ENCODE results near the gene STPG1. TPM values are rescaled to one million over a fixed set of nuclear protein-coding genes. Genes with fewer than 3 reads are reported as not detected.

The STPG1 gene
- polyA plus RNA-seq, 1 donor from 2014 or later: 0.89 TPM

GRCh38 chr1:24421502-24421901 lies 7.9 kb upstream of the STPG1 start:
- no peaks in the 10 kb centered on the region for H3F3A ChIP-seq (ENCODE audit: insufficient read depth, low read length, poor library complexity, severe bottlenecking)
- no peaks in the 10 kb centered on the region for H3K36me3 ChIP-seq (ENCODE audit: insufficient read depth, low read length)
- H2AFZ ChIP-seq (ENCODE audit: low read depth, low read length): no peak overlapping the region
- no peaks in the 10 kb centered on the region for H3K9me3 ChIP-seq (ENCODE audit: low read length)
- no peak overlapping the region for H3K27ac ChIP-seq (ENCODE audit: low read length)
- no peak overlapping the region for H3K9ac ChIP-seq (ENCODE audit: low read length)
- H3K9me2 ChIP-seq (ENCODE audit: insufficient read depth, low read length): no peaks in the 10 kb centered on the region
- H4K20me1 ChIP-seq (ENCODE audit: insufficient read depth): no peaks in the 10 kb centered on the region
- no peaks in the 10 kb centered on the region for H3K27me3 ChIP-seq (ENCODE audit: insufficient read depth, low read depth, low read length)
- TF ChIP-seq SMC3 (conservative IDR thresholded peaks at IDR 0.05; ENCODE audit: poor library complexity) (no peak), MXI1 (conservative IDR thresholded peaks at IDR 0.05; ENCODE audit: poor library complexity, severe bottlenecking) (no peak), EP300 (conservative IDR thresholded peaks at IDR 0.05; ENCODE audit: poor library complexity, severe bottlenecking) (no peak), TAF1 (IDR thresholded peaks at IDR 0.05; ENCODE audit: low read depth) (no peak), CTCF (IDR thresholded peaks at IDR 0.05; ENCODE audit: poor library complexity, severe bottlenecking) (no peak), RAD21 (conservative IDR thresholded peaks at IDR 0.05) (no peak), REST (IDR thresholded peaks at IDR 0.05; ENCODE audit: borderline replicate concordance) (no peak), POLR2AphosphoS5 (IDR thresholded peaks at IDR 0.05) (no peak), EZH2 (IDR thresholded peaks at IDR 0.05; ENCODE audit: borderline replicate concordance, insufficient read depth, low read length, poor library complexity, severe bottlenecking) (no peak)
- H3K4me2 ChIP-seq (ENCODE audit: low read length): no peak overlapping the region
- no peaks in the 10 kb centered on the region for H3K79me2 ChIP-seq (replicated peaks; ENCODE audit: insufficient read depth, low read length)
- no peak overlapping the region for H3K4me3 ChIP-seq (ENCODE audit: low read length)

GRCh38 chr1:24420547-24420946 lies 7.0 kb upstream of the STPG1 start:
- no peaks in the 10 kb centered on the region for H3K27me3 ChIP-seq (ENCODE audit: insufficient read depth, low read depth, low read length)
- no peak for TF ChIP-seq TAF1 (IDR thresholded peaks at IDR 0.05; ENCODE audit: low read depth)
- TF ChIP-seq POLR2AphosphoS5 (IDR thresholded peaks at IDR 0.05): no peak
- no peak for TF ChIP-seq RAD21 (conservative IDR thresholded peaks at IDR 0.05)
- TF ChIP-seq REST (IDR thresholded peaks at IDR 0.05; ENCODE audit: borderline replicate concordance): no peak
- no peak for TF ChIP-seq SMC3 (conservative IDR thresholded peaks at IDR 0.05; ENCODE audit: poor library complexity)
- TF ChIP-seq MXI1 (conservative IDR thresholded peaks at IDR 0.05; ENCODE audit: poor library complexity, severe bottlenecking): no peak
- TF ChIP-seq EZH2 (IDR thresholded peaks at IDR 0.05; ENCODE audit: borderline replicate concordance, insufficient read depth, low read length, poor library complexity, severe bottlenecking): no peak
- TF ChIP-seq CTCF (IDR thresholded peaks at IDR 0.05; ENCODE audit: poor library complexity, severe bottlenecking): no peak
- no peak for TF ChIP-seq EP300 (conservative IDR thresholded peaks at IDR 0.05; ENCODE audit: poor library complexity, severe bottlenecking)
- H3F3A ChIP-seq (ENCODE audit: insufficient read depth, low read length, poor library complexity, severe bottlenecking): no peaks in the 10 kb centered on the region
- no peaks in the 10 kb centered on the region for H3K9me3 ChIP-seq (ENCODE audit: low read length)
- H4K20me1 ChIP-seq (ENCODE audit: insufficient read depth): no peaks in the 10 kb centered on the region
- H3K4me3 ChIP-seq (ENCODE audit: low read length): no peak overlapping the region
- H2AFZ ChIP-seq (ENCODE audit: low read depth, low read length): no peak overlapping the region
- no peak overlapping the region for H3K27ac ChIP-seq (ENCODE audit: low read length)
- no peak overlapping the region for H3K9ac ChIP-seq (ENCODE audit: low read length)
- no peaks in the 10 kb centered on the region for H3K36me3 ChIP-seq (ENCODE audit: insufficient read depth, low read length)
- no peak overlapping the region for H3K4me2 ChIP-seq (ENCODE audit: low read length)
- no peaks in the 10 kb centered on the region for H3K79me2 ChIP-seq (replicated peaks; ENCODE audit: insufficient read depth, low read length)
- no peaks in the 10 kb centered on the region for H3K9me2 ChIP-seq (ENCODE audit: insufficient read depth, low read length)

All from neural cell (in vitro differentiated cells).